Measurements from ENCODE around the gene CRIP3. TPM values are rescaled to one million over a fixed set of nuclear protein-coding genes. Genes with fewer than 3 reads are reported as not detected.

The CRIP3 gene
- total and polyA plus RNA-seq, 2 of the 13 experiments (the other 11 are each of a cell fraction or from before 2014, with no cell fraction given), result 6.3 to 9.3 TPM

DNA sequence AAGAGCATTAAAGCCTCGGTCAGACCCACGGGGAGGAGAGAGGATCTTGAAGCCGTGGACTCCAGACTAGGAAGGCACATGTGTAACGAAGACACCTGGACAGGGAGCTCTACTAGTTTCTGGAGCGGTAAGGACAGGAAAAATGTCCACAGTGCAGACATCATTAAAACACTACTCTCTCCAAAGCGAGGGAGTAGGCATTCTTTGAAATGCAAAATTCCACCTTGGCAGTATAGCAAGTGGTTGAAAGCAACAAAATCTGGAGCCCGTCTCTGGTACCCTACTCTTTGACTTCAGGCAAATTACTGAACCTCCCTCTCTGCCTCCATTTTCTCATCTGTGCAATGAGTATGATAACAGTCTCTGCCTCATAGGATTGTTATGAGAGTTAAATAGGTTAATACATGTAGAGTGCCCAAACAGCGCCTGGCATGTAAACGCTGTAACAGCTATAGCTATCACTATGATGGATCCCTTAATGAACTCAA, 408 bp upstream of the CRIP3 start (continued):
- TF ChIP-seq CHCHD3 (CRISPR knock-in tag; IDR thresholded peaks at IDR 0.05) (no peak), RAD21 (CRISPR knock-in tag; IDR thresholded peaks at IDR 0.05) (no peak)

DNA sequence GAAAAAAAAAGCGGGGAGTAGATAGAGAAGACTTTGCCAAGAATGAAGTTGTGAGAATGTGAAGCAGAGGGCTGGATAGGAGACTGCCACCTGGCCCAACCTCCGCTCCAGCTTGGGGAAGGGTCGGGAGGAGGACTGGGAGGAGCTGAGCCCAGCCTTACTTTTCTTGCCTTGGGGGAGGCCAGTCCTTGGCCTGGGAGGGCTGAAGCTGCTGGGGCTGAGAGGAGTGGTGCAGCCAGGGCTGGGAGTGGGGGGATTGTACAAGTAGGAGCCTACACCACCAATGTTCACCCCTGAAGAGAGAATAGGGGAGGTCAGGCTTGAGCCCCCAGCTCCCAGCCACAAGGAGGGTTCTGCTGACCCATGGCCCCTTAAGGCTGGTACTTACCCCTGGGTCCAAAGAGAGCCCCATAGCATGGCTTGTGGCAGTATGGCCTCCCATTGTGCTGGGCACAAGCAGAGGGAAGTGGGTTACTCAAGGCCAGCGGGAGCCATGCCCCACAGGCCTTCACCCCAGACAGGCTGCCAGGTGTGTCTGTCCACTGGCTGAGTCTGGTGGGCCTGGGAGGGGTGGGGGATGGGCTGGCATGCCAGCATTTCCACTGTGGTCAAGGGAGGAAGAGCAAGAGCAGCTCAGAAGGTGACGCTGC, 1.1 kb downstream of the CRIP3 start:
- Histone ChIP-seq H3K9ac (ENCODE audit: insufficient read depth, low read depth, low read length) (0 out of 2 replicates have a peak overlapping the region, but pooled peaks have one; percentile 43), H3K36me3 (replicated peaks in 1 of 2; ENCODE audit: control insufficient read depth in 1 of 2, insufficient read depth in 2 of 2, low read length in 2 of 2) (no peaks in the 10 kb centered on the region), H3K4me2 (ENCODE audit: low read depth, low read length) (peak overlapping the region; percentile 82), H3K4me3 (replicated peaks in 1 of 3; ENCODE audit: insufficient read depth in 1 of 3, low read depth in 2 of 3, low read length in 3 of 3) (peak overlapping the region in 1 of 3 experiments; percentile 70; a peak in 2 of 6 replicates), H3K79me2 (ENCODE audit: insufficient read depth, low read length) (no peaks in the 10 kb centered on the region), H3K4me1 (ENCODE audit: insufficient read depth, low read length) (peaks cover 39% of the 10 kb centered on the region), H2AFZ (ENCODE audit: low read length) (no peak overlapping the region), H3K27ac (ENCODE audit: extremely low read length, insufficient read depth, low read length) (no peak overlapping the region), H3K9me3 (ENCODE audit: low read length) (no peaks in the 10 kb centered on the region), H3K27me3 (ENCODE audit: control insufficient read depth in 1 of 2, insufficient read depth in 2 of 2, low read length in 2 of 2) (no peaks in the 10 kb centered on the region), H4K20me1 (ENCODE audit: insufficient read depth, low read length) (no peaks in the 10 kb centered on the region)
- no TSS peak for BruUV-seq (replicated peaks)
- WGBS (ENCODE audit: low lambda C conversion rate), result 87% methylated on average over 4 of the region's 5 CpGs
- intact Hi-C loops (cut with micrococcal nuclease; ENCODE audit: unreplicated experiment), result no loop called here
- ATAC-seq, result peak; percentile 35
- CTCF ChIA-PET (ENCODE audit: low intra/inter-chr PET ratio, low total read pairs), result interaction anchor here (1.1 kb wide), 1 partner anchor 48 kb away, joined by 4 read pairs; no protein-coding TSS in a partner anchor
- POLR2A ChIA-PET, result interaction anchor here (0.9 to 3.1 kb wide), 5 partner anchors 10 to 61 kb away, joined by 4 to 28 read pairs (median 8); partner anchors contain the start of gene SLC22A7
- in situ Hi-C loops (cut with HindIII; ENCODE audit: extremely low pct_ligation_motif_present, low pct_unique_long_range_greater_than_20kb), result no loop called here
- no peak for FAIRE-seq
- DNase-seq (ENCODE audit: low spot score), result no peak
- TF ChIP-seq, protein P1, sequence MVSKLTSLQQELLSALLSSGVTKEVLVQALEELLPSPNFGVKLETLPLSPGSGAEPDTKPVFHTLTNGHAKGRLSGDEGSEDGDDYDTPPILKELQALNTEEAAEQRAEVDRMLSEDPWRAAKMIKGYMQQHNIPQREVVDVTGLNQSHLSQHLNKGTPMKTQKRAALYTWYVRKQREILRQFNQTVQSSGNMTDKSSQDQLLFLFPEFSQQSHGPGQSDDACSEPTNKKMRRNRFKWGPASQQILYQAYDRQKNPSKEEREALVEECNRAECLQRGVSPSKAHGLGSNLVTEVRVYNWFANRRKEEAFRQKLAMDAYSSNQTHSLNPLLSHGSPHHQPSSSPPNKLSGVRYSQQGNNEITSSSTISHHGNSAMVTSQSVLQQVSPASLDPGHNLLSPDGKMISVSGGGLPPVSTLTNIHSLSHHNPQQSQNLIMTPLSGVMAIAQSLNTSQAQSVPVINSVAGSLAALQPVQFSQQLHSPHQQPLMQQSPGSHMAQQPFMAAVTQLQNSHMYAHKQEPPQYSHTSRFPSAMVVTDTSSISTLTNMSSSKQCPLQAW (CRISPR knock-in tag; IDR thresholded peaks at IDR 0.05), result no peak
- TF ChIP-seq, protein P2, sequence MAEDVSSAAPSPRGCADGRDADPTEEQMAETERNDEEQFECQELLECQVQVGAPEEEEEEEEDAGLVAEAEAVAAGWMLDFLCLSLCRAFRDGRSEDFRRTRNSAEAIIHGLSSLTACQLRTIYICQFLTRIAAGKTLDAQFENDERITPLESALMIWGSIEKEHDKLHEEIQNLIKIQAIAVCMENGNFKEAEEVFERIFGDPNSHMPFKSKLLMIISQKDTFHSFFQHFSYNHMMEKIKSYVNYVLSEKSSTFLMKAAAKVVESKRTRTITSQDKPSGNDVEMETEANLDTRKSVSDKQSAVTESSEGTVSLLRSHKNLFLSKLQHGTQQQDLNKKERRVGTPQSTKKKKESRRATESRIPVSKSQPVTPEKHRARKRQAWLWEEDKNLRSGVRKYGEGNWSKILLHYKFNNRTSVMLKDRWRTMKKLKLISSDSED (CRISPR knock-in tag; IDR thresholded peaks at IDR 0.05), result 0 out of 2 replicates have a peak, but pooled peaks have one; percentile 22
- TF ChIP-seq ZNF124 (CRISPR knock-in tag; IDR thresholded peaks at IDR 0.05) (no peak), HNRNPL (IDR thresholded peaks at IDR 0.05; ENCODE audit: low read depth, low read length) (peak; percentile 17; the same call in 1 of the 2 replicates), ZNF256 (CRISPR knock-in tag; conservative IDR thresholded peaks at IDR 0.05) (no peak), FOSL2 (CRISPR knock-in tag; IDR thresholded peaks at IDR 0.05) (no peak), JUNB (CRISPR knock-in tag; IDR thresholded peaks at IDR 0.05; ENCODE audit: borderline replicate concordance) (no peak), POLR2A (IDR thresholded peaks at IDR 0.05; ENCODE audit: insufficient read depth in 1 of 2, low read depth in 2 of 2, low read length in 2 of 2) (no peak; a peak in 1 of 4 replicates), ZNF160 (CRISPR knock-in tag; IDR thresholded peaks at IDR 0.05) (no peak), ZNF510 (CRISPR knock-in tag; IDR thresholded peaks at IDR 0.05; ENCODE audit: low read depth) (no peak), ZNF563 (CRISPR knock-in tag; IDR thresholded peaks at IDR 0.05) (no peak), TOPORS (CRISPR knock-in tag; IDR thresholded peaks at IDR 0.05) (0 out of 2 replicates have a peak, but pooled peaks have one; percentile 56), SNAPC2 (CRISPR knock-in tag; IDR thresholded peaks at IDR 0.05) (no peak), ZFP36L1 (CRISPR knock-in tag; IDR thresholded peaks at IDR 0.05) (peak; percentile 43; the same call in 1 of the 2 replicates), ZNF329 (CRISPR knock-in tag; IDR thresholded peaks at IDR 0.05; ENCODE audit: low read depth) (no peak), MZF1 (CRISPR knock-in tag; IDR thresholded peaks at IDR 0.05; ENCODE audit: borderline replicate concordance) (0 out of 2 replicates have a peak, but pooled peaks have one; percentile 24), RBFOX2 (IDR thresholded peaks at IDR 0.05; ENCODE audit: low read depth, low read length) (no peak)
- TF ChIP-seq, protein P3, sequence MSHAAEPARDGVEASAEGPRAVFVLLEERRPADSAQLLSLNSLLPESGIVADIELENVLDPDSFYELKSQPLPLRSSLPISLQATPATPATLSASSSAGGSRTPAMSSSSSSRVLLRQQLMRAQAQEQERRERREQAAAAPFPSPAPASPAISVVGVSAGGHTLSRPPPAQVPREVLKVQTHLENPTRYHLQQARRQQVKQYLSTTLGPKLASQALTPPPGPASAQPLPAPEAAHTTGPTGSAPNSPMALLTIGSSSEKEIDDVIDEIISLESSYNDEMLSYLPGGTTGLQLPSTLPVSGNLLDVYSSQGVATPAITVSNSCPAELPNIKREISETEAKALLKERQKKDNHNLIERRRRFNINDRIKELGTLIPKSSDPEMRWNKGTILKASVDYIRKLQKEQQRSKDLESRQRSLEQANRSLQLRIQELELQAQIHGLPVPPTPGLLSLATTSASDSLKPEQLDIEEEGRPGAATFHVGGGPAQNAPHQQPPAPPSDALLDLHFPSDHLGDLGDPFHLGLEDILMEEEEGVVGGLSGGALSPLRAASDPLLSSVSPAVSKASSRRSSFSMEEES (CRISPR knock-in tag; IDR thresholded peaks at IDR 0.05), result no peak
